ENCODE measurements around the gene VAV2.

Gene VAV2

GRCh38 chr9:133991964-133992779, at the start of gene VAV2:
TSS of gene VAV2 (minus strand) at chr9:133992324. CDS start at chr9:133992278, 46 bp downstream.
- peak; percentile 9 for DNase-seq (ENCODE audit: low read depth)

GRCh38 chr9:134041649-134041962, 49.5 kb upstream of the VAV2 start:
- DNase-seq (ENCODE audit: low read depth): no peak

- no peak for DNase-seq (ENCODE audit: low read depth)
Observed at GRCh38 chr9:134040781-134041648, 48.9 kb upstream of the VAV2 start.

- DNase-seq (ENCODE audit: low read depth): no peak
Observed at GRCh38 chr9:134040176-134040565, 48.0 kb upstream of the VAV2 start.

- no peak for DNase-seq (ENCODE audit: low read depth)
Observed at GRCh38 chr9:134039386-134040175, 47.5 kb upstream of the VAV2 start.

GRCh38 chr9:134037641-134038040, 45.5 kb upstream of the VAV2 start:
- DNase-seq (ENCODE audit: low read depth): no peak

GRCh38 chr9:134036130-134036529, 44.0 kb upstream of the VAV2 start:
- DNase-seq (ENCODE audit: low read depth): no peak

- no peak for DNase-seq (ENCODE audit: low read depth)
Observed at GRCh38 chr9:134035041-134036039, 43.2 kb upstream of the VAV2 start.

- no peak for DNase-seq (ENCODE audit: low read depth)
Observed at GRCh38 chr9:134034215-134035040, 42.3 kb upstream of the VAV2 start.

- DNase-seq (ENCODE audit: low read depth): no peak
Observed at GRCh38 chr9:134033516-134034214, 41.5 kb upstream of the VAV2 start.

GRCh38 chr9:134032456-134033222, 40.5 kb upstream of the VAV2 start:
- no peak for DNase-seq (ENCODE audit: low read depth)

- DNase-seq (ENCODE audit: low read depth): no peak
Observed at GRCh38 chr9:134031783-134032182, 39.7 kb upstream of the VAV2 start.

GRCh38 chr9:134030821-134031470, 38.8 kb upstream of the VAV2 start:
- DNase-seq (ENCODE audit: low read depth): no peak

- DNase-seq (ENCODE audit: low read depth): no peak
Observed at GRCh38 chr9:134029248-134030226, 37.4 kb upstream of the VAV2 start.

- no peak for DNase-seq (ENCODE audit: low read depth)
Observed at GRCh38 chr9:134028575-134029247, 36.6 kb upstream of the VAV2 start.

GRCh38 chr9:134028076-134028475, 36.0 kb upstream of the VAV2 start:
- DNase-seq (ENCODE audit: low read depth): no peak

- DNase-seq (ENCODE audit: low read depth): no peak
Observed at GRCh38 chr9:134027561-134027960, 35.4 kb upstream of the VAV2 start.

Measured in activated T-cell treated with anti-CD3 and anti-CD28 coated beads for 1 hour (primary cell).